BLaER1 (cell line): ENCODE data around the gene SELL.
A peak's percentile ranks its signal among the peaks of the same experiment; 100 is the strongest.
"Not testable (repeated sequence)": the region's sequence is repeated elsewhere in the genome, so short reads cannot be mapped to it uniquely, and the experiment has no call there.

Experiments used
- H3K27ac ChIP-seq: shearing (Covaris generic); formaldehyde crosslinking; 2 replicates; pipeline ENCODE4 v1.8.1; 2022
- H3K27me3 ChIP-seq: shearing (Covaris generic); formaldehyde crosslinking; 2 replicates; pipeline ENCODE4 v1.8.1; 2022
- H3K36me3 ChIP-seq: shearing (Covaris generic); formaldehyde crosslinking; 2 replicates; pipeline ENCODE4 v1.8.1; 2022
- H3K4me1 ChIP-seq: shearing (Covaris generic); formaldehyde crosslinking; 2 replicates; pipeline ENCODE4 v1.8.1; 2022
- H3K4me2 ChIP-seq: shearing (Covaris generic); formaldehyde crosslinking; 2 replicates; pipeline ENCODE4 v1.8.1; 2022
- H3K4me3 ChIP-seq: shearing (Covaris generic); formaldehyde crosslinking; 2 replicates; pipeline ENCODE4 v1.8.1; 2022
- H3K9ac ChIP-seq: shearing (Covaris generic); formaldehyde crosslinking; 2 replicates; pipeline ENCODE4 v1.8.1; 2022
- H3K9me3 ChIP-seq: shearing (Covaris generic); formaldehyde crosslinking; 2 replicates; pipeline ENCODE4 v1.8.1; 2022
- H4K20me1 ChIP-seq: shearing (Covaris generic); formaldehyde crosslinking; 2 replicates; pipeline ENCODE4 v1.8.1; 2022
- Cebpa-rat ChIP-seq: shearing (Covaris generic); IDR thresholded peaks from 2 replicates; pipeline ENCODE4 v1.8.1; 2022

Gene SELL

GRCh38 chr1:169676001-169676400 lies 35.4 kb downstream of the SELL start:
- H3K4me1 ChIP-seq = peaks cover 41% of the 10 kb centered on the region
- no peaks in the 10 kb centered on the region for H3K27me3 ChIP-seq
- H4K20me1 ChIP-seq = no peaks in the 10 kb centered on the region
- peaks cover 7% of the 10 kb centered on the region for H3K9me3 ChIP-seq
- TF ChIP-seq Cebpa-rat = no peak
- H3K36me3 ChIP-seq = no peaks in the 10 kb centered on the region
- no peak overlapping the region for H3K4me3 ChIP-seq
- peak overlapping the region; percentile 65 for H3K4me2 ChIP-seq
- H3K27ac ChIP-seq = no peak overlapping the region
- H3K9ac ChIP-seq = no peak overlapping the region

GRCh38 chr1:169670836-169671235 lies 40.6 kb downstream of the SELL start:
- Histone ChIP-seq H3K4me2 (peak overlapping the region; percentile 73), H3K27me3 (no peaks in the 10 kb centered on the region), H4K20me1 (no peaks in the 10 kb centered on the region), H3K4me3 (no peak overlapping the region), H3K27ac (peak overlapping the region; percentile 65), H3K4me1 (peaks cover 43% of the 10 kb centered on the region), H3K36me3 (no peaks in the 10 kb centered on the region), H3K9me3 (peaks cover 11% of the 10 kb centered on the region), H3K9ac (no peak overlapping the region)
- no peak for TF ChIP-seq Cebpa-rat

GRCh38 chr1:169670244-169670643 lies 41.2 kb downstream of the SELL start:
- H4K20me1 ChIP-seq, H3K27me3 ChIP-seq, H3K9ac ChIP-seq, H3K4me3 ChIP-seq, H3K36me3 ChIP-seq: not testable (repeated sequence)
- Histone ChIP-seq H3K27ac (peak overlapping the region; percentile 65), H3K9me3 (peaks cover 11% of the 10 kb centered on the region), H3K4me2 (peak overlapping the region; percentile 73), H3K4me1 (peaks cover 39% of the 10 kb centered on the region)

DNA sequence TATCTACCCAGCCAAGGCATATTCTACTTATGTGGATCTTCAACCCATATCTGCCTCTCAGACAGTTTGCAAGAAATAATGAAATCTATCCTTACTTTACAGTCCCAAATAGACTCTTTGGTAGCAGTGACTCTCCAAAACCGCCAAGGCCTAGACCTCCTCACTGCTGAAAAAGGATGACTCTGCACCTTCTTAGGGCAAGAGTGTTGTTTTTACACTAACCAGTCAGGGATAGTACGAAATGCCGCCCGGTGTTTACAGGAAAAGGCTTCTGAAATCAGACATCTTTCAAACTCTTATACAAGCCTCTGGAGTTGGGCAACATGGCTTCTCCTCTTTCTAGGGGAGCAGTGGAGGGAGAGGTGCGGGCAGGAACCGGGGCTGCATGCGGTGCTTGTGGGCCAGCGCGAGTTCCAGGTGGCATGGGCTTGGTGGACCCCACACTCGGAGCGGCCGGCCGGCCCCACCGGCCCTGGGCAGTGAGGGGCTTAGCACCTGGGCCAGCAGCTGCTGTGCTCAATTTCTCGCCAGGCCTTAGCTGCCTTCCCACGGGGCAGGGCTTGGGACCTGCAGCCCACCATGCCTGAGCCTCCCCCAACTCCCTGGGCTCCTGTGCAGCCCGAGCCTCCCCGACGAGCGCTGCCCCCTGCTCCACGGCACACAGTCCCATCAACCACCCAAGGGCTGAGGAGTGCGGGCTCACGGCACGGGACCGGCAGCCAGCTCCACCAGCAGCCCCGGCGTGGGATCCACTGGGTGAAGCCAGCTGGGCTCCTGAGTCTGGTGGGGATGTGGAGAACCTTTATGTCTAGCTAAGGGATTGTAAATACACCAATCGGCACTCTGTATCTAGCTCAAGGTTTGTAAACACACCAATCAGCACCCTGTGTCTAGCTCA lies 43.5 kb downstream of the SELL start:
- H3K27me3 ChIP-seq, H4K20me1 ChIP-seq, H3K4me3 ChIP-seq, H3K36me3 ChIP-seq, H3K9me3 ChIP-seq, H3K9ac ChIP-seq: not testable (repeated sequence)
- peak overlapping the region; percentile 9; the same call in 1 of the 2 replicates for H3K27ac ChIP-seq
- peaks cover 39% of the 10 kb centered on the region for H3K4me1 ChIP-seq
- peak overlapping the region; percentile 42 for H3K4me2 ChIP-seq

DNA sequence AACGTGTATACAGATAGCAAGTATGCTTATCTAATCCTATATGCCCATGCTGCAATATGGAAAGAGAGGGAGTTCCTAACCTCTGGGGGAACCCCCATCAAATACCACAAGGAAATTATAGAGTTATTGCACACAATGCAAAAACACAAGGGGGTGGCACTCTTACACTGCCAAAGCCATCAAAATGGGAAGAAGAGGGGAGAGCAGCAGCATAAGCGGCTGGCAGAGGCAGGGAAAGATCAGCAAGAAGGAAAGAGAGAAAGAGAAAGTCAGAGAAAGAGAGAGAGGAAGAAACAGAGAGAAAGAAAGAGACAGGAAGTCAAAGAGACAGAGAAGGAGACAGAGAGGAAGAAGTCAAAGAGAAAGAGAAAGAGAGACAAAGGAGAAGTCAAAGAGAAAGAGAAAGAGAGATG lies 44.2 kb downstream of the SELL start:
- H3K27me3 ChIP-seq, H3K4me3 ChIP-seq, H3K9ac ChIP-seq, H4K20me1 ChIP-seq, H3K36me3 ChIP-seq, H3K9me3 ChIP-seq: not testable (repeated sequence)
- Histone ChIP-seq H3K4me2 (peak overlapping the region; percentile 42), H3K27ac (peak overlapping the region; percentile 9; the same call in 1 of the 2 replicates), H3K4me1 (peaks cover 35% of the 10 kb centered on the region)

DNA sequence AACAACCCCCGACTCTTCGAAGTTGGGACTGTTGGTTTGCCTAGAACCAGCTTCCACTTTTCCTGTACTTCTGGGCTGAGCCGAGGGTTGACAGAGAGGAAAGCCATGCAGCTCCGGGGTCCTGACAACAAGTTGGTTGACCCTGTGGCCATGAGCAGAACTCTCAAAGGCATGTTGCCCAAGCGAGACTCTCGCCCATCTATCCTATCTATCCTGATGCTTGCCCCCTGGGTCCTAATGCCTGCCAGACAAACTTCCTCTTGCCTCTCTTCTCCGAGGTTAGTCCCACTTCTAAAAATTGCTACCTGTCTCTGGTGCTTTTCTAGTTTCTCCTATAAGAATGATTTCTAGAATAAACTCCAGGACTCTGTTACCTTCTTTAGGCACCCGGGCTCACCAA lies 48.7 kb downstream of the SELL start:
- H3K4me2 ChIP-seq, H3K36me3 ChIP-seq, H3K9ac ChIP-seq, H3K27ac ChIP-seq, H3K4me3 ChIP-seq, H3K9me3 ChIP-seq, H3K27me3 ChIP-seq, H4K20me1 ChIP-seq: not testable (repeated sequence)
- peaks cover 12% of the 10 kb centered on the region for H3K4me1 ChIP-seq

- H3K27me3 ChIP-seq, H3K9ac ChIP-seq, H3K4me1 ChIP-seq, H3K27ac ChIP-seq, H4K20me1 ChIP-seq, H3K36me3 ChIP-seq, H3K4me2 ChIP-seq, H3K4me3 ChIP-seq: not testable (repeated sequence)
- peaks cover 16% of the 10 kb centered on the region for H3K9me3 ChIP-seq
These were observed 50.4 kb downstream of the SELL start for GRCh38 chr1:169661066-169661465.

DNA sequence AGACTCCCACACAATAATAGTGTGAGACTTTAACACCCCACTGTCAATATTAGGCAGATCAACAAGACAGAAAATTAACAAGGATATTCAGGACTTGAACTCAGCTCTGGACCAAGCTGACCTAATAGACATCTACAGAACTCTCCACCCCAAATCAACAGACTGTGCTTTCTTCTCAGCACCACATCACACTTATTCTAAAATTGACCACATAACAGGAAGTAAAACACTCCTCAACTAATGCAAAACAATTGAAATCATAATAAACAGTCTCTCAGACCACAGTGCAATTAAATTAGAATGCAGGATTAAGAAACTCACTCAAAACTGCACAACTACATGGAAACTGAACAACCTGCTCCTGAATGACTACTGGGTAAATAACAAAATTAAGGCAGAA lies 52.6 kb downstream of the SELL start:
- not testable (repeated sequence) for H3K4me1 ChIP-seq, H3K36me3 ChIP-seq, H3K4me3 ChIP-seq, H3K27ac ChIP-seq, H3K9ac ChIP-seq, H3K27me3 ChIP-seq, H4K20me1 ChIP-seq, H3K4me2 ChIP-seq
- H3K9me3 ChIP-seq = peaks cover 16% of the 10 kb centered on the region

GRCh38 chr1:169653873-169654272 lies 57.5 kb downstream of the SELL start:
- Histone ChIP-seq H3K4me3 (no peak overlapping the region), H4K20me1 (no peaks in the 10 kb centered on the region), H3K9ac (no peak overlapping the region), H3K9me3 (peaks cover 7% of the 10 kb centered on the region), H3K27ac (no peak overlapping the region), H3K4me1 (peaks cover 5% of the 10 kb centered on the region), H3K4me2 (no peak overlapping the region), H3K27me3 (no peaks in the 10 kb centered on the region), H3K36me3 (no peaks in the 10 kb centered on the region)
- TF ChIP-seq Cebpa-rat = no peak

- Histone ChIP-seq H3K4me2 (no peak overlapping the region), H3K9ac (no peak overlapping the region), H3K4me1 (peaks cover 10% of the 10 kb centered on the region), H3K36me3 (no peaks in the 10 kb centered on the region), H3K4me3 (no peak overlapping the region), H3K27me3 (no peaks in the 10 kb centered on the region), H3K9me3 (no peaks in the 10 kb centered on the region), H4K20me1 (no peaks in the 10 kb centered on the region), H3K27ac (no peak overlapping the region)
- TF ChIP-seq Cebpa-rat = no peak
These were observed 60.4 kb downstream of the SELL start for GRCh38 chr1:169651035-169651434.

- Histone ChIP-seq H3K4me2 (no peak overlapping the region), H3K36me3 (no peaks in the 10 kb centered on the region), H3K9ac (no peak overlapping the region), H3K9me3 (no peaks in the 10 kb centered on the region), H3K4me1 (peaks cover 10% of the 10 kb centered on the region), H3K27ac (no peak overlapping the region), H3K27me3 (no peaks in the 10 kb centered on the region), H3K4me3 (no peak overlapping the region), H4K20me1 (no peaks in the 10 kb centered on the region)
- no peak for TF ChIP-seq Cebpa-rat
These were observed 60.9 kb downstream of the SELL start for GRCh38 chr1:169650551-169650950.
